ENCODE measurements around the gene PPFIA2.
"Not testable (repeated sequence)": the region's sequence is repeated elsewhere in the genome, so short reads cannot be mapped to it uniquely, and the experiment has no call there.

Gene PPFIA2

GRCh38 chr12:81679614-81680013 is 79.5 kb downstream of the PPFIA2 start:
- H3K27ac ChIP-seq: no peak overlapping the region
- no peak for TF ChIP-seq ZFX (IDR thresholded peaks at IDR 0.05; ENCODE audit: borderline replicate concordance)
- no peak for TF ChIP-seq CTCF (IDR thresholded peaks at IDR 0.05)

GRCh38 chr12:81670759-81671158 is 88.4 kb downstream of the PPFIA2 start:
- H3K27ac ChIP-seq: no peak overlapping the region
- no peak for TF ChIP-seq CTCF (IDR thresholded peaks at IDR 0.05)
- no peak for TF ChIP-seq ZFX (IDR thresholded peaks at IDR 0.05; ENCODE audit: borderline replicate concordance)

GRCh38 chr12:81668475-81668874 is 90.7 kb downstream of the PPFIA2 start:
- no peak overlapping the region for H3K27ac ChIP-seq
- TF ChIP-seq ZFX (IDR thresholded peaks at IDR 0.05; ENCODE audit: borderline replicate concordance): no peak
- TF ChIP-seq CTCF (IDR thresholded peaks at IDR 0.05): no peak

GRCh38 chr12:81659310-81659709 is 99.8 kb downstream of the PPFIA2 start:
- not testable (repeated sequence) for H3K27ac ChIP-seq

GRCh38 chr12:81644503-81644902 is 114.6 kb downstream of the PPFIA2 start:
- TF ChIP-seq CTCF (IDR thresholded peaks at IDR 0.05) (peak; percentile 80), ZFX (IDR thresholded peaks at IDR 0.05; ENCODE audit: borderline replicate concordance) (no peak)
- H3K27ac ChIP-seq: no peak overlapping the region

- H3K27ac ChIP-seq: no peak overlapping the region
- TF ChIP-seq ZFX (IDR thresholded peaks at IDR 0.05; ENCODE audit: borderline replicate concordance) (no peak), CTCF (IDR thresholded peaks at IDR 0.05) (no peak)
These were observed 120.0 kb downstream of the PPFIA2 start for GRCh38 chr12:81639196-81639595.

- TF ChIP-seq CTCF (IDR thresholded peaks at IDR 0.05): no peak
- no peak for TF ChIP-seq ZFX (IDR thresholded peaks at IDR 0.05; ENCODE audit: borderline replicate concordance)
- no peak overlapping the region for H3K27ac ChIP-seq
These were observed 126.0 kb downstream of the PPFIA2 start for GRCh38 chr12:81633127-81633526.
